Raji (cell line): ENCODE data around the gene AKR1A1.

ENCODE experiments used
- POLR2A ChIP-seq: IDR thresholded peaks from 2 replicates; pipeline ENCODE4 v1.6.1; 2011; ENCODE audit warnings: low read depth, low read length, control low read depth; ENCODE audit not compliant: insufficient read depth

AKR1A1 gene

DNA sequence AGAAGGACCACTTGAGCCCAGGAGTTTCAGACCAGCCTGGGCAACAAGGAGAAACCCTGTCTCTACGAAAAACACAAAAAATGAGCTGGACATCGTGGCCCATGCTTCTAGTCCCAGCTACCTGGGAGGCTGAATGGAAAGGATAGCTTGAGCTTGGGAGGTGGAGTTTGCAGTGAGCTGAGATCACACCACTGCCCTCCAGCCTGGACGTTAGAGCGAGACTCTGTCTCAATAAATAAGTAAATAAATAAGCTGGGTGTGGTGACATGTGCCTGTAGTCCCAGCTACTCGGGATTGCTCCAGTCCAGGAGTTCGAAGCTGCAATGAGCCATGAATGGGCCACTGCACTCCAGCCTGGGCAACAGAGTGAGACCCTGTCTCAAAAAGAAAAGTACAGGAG is 3.6 kb downstream of the AKR1A1 start:
- TF ChIP-seq POLR2A: no peak

DNA sequence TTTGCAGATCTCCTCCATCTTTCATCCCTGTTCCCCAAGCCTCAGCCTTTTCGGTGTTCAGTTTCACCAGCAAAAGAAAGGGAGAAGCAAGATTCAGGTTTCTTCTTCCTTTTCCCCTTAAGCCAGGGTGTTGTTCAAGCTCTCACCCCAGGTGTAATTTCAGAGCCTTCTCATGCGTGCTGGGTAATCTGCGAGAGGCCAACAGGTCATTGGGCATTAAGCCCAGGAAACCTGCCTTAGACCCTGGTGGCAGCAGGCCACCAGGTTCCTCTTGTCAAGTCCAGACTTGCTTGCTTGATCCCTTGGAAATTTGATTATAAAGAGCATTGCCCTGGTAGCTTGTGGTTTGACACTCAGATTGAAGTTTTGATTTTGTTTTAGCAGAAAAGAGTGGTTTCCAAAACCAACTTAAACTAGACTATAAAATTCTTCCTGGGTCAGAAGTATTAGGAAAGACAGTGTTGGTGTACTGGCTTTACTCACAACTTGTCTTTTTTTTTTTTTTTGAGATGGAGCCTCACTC is 6.9 kb downstream of the AKR1A1 start:
- no peak for TF ChIP-seq POLR2A

DNA sequence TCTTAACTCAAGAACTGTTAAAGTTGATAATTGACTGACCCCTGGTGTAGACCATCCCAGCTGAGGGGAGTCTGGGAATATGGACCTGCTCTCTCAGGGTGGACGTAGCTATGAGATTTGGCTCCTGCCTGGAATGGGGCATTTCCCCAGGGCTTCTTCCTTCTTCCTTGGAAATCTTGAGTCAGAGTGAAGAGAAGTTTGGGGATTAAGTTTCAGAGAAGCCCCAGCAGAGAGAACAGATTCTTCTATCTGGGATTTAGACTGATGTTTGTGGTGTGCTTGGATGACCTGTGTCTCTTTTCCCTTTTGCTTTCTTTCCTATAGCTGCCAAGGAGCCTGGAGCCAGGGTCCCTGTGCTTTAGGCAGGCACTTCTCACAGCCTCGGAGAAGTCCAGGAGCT is 13.2 kb downstream of the AKR1A1 start:
- TF ChIP-seq POLR2A: no peak

DNA sequence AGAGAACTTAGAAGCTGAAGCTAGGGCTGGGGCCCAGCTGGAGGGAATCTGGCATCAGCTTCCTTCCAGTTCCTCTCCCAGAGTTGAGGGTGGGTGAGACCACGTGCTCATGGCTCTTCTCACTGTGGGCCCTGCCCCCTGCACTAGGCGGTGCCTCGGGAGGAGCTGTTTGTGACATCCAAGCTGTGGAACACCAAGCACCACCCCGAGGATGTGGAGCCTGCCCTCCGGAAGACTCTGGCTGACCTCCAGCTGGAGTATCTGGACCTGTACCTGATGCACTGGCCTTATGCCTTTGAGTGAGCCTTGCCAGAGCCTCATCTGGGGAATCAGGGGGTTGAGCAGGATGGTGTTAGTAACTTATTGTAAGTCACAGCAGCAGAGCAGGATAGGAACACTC is 16.1 kb downstream of the AKR1A1 start:
- TF ChIP-seq POLR2A: no peak

DNA sequence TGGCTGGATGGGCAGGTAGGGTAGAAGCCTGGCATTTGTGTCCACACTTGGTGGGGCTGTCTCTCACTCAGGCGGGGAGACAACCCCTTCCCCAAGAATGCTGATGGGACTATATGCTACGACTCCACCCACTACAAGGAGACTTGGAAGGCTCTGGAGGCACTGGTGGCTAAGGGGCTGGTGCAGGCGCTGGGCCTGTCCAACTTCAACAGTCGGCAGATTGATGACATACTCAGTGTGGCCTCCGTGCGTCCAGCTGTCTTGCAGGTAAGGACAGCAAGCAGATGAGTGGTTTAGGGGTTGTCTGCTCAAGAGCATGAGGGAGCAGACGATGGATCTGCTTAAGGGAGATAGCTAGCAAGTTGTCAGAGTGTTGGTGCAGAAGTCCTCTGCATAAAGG is 17.3 kb downstream of the AKR1A1 start:
- no peak for TF ChIP-seq POLR2A

DNA sequence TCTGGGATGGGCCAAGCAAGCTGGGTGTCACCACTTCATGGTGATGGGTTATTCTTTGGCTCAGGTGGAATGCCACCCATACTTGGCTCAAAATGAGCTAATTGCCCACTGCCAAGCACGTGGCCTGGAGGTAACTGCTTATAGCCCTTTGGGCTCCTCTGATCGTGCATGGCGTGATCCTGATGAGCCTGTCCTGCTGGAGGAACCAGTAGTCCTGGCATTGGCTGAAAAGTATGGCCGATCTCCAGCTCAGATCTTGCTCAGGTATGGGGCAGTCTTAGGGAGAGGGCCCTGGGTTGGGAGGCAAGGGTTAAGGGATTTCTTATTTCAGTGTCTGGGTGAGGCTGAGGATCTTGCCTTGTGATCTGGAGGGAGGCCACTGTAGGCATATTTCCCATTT is 17.8 kb downstream of the AKR1A1 start:
- TF ChIP-seq POLR2A: no peak

DNA sequence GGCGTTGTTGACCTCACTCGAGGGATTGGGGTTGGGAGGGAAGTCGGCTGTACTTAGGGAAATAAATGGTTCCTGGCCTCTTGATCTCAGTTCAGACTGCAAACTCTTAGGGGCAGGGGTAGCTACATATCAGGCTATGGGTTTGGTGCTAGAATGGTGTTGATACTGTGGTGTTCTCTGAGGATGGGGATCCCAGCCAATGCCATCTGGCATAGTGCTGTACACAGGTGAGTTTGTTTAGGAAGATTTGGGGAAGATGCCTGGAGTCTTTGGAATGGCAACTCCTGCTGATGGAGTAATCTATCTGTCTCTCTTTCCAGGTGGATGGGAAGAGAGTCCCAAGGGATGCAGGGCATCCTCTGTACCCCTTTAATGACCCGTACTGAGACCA is 18.9 kb downstream of the AKR1A1 start:
- TF ChIP-seq POLR2A: no peak

DNA sequence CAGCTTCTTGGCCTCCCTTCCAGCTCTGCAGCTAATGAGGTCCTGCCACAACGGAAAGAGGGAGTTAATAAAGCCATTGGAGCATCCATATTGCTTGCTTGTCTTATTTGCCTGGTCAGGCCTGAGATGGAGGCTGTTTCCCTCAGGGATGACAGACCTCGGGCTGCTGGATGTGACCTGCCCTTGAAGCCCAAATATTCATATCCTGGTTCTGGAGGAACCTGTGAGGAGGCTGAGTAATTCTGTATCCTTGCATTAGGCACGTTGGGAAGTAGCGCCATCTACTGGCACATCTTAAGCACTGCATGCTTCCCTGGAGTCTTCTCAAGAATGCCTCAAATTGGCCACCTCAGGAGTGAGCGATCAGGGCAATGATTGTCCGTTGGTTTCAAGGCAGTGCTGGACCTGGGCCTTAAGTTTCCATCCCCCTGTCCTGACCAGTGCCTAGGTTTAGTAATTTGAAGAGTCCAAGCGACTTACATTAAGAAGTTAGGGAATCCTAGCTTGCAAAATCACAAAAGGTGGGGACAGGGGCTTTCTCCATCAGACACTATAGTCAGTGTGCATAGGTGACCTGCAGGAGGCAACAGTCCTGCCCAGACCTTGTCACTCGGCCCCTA is 19.4 kb downstream of the AKR1A1 start:
- 0 out of 2 replicates have a peak, but pooled peaks have one; percentile 23 for TF ChIP-seq POLR2A

DNA sequence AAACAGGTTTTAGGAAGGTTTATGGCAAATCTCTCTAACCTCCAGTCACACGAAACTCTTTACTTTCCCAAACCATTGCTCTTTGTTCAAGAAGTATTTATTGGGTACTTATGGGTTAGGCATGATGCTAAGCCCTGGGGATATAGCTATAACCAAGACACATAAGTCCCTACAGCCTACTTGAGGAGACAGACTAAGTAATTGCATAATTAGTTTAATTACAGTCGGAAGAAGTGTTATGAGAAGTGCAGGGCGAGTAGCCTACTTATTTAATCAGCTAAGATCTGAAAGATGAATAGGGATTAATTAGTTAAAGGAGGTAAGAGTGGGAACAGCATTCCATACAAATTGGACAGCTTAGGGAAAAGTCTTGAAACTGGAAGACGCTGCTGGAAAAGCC is 20.0 kb downstream of the AKR1A1 start:
- TF ChIP-seq POLR2A: no peak

DNA sequence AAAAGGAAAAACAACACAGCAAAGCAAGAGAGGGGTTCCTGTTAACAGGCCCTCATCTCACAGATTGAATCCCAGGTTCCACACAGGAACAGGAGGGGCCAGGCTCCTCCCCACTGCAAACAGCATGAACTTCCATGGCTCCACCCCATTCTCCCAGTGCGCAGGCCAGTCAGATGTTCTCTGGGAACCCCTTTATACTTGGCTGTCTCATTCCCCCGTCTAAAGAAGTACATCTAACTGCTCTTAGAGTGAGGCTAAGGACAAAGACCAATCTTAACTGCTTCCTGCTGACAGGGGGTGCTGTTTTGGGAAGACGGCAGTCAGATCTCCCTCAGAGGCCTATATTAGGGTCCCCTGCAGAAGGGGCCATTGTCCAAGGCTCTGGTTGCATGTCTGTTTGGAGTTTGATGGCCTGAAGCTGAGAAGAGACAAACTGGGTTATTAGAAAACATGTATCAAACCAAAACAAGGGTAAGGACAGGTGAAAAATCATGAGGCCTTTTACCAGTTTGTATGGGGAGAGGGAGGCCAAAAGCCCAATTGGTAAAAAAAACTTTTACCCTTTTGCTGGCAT is 22.7 kb downstream of the AKR1A1 start:
- TF ChIP-seq POLR2A: no peak

DNA sequence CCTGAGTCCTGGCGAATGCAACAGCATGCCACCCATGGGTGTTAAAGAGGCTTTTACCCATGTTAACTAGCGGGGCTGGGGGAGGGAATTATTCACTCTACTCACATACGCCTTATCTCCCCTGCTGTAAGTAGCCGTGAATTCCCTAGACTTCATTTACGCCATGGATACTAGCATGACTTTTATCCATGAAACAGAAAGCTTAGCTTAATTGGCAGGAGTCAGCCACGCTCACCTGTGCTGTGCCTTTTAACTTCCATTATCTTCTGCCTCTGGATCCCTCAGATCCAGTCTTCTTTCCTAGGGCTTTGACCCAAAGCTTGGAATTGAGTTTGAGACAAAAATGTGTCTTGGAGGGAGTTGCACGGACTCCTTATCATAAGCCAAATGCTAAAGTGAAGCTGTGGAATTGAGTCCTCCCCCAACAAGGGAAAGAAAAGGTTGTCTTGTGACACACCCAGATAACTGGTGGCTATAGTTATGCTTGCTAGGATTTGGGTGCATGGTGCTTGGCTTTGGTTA is 23.5 kb downstream of the AKR1A1 start:
- no peak for TF ChIP-seq POLR2A

DNA sequence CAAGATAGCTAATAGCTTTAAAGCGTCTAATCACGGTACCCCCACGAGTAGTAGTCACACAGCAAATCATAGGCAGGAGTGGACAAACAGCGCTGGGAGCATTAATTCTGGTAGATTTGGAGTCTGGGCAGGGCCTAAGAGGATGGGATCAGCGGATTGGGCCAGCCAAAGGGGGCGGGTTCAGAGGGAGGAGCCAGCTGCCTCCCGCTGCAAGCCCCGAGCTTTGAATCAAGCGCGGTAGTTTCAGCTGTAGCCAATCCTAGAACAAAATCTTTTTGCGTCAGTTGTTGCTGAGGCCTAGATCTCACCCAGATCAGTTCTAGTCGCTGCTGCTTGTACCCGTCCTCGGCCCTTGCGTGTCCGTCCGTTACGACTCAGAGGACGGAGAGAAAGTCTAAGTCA is 32.6 kb downstream of the AKR1A1 start:
- TF ChIP-seq POLR2A: no peak; the same call in 1 of the 2 replicates

DNA sequence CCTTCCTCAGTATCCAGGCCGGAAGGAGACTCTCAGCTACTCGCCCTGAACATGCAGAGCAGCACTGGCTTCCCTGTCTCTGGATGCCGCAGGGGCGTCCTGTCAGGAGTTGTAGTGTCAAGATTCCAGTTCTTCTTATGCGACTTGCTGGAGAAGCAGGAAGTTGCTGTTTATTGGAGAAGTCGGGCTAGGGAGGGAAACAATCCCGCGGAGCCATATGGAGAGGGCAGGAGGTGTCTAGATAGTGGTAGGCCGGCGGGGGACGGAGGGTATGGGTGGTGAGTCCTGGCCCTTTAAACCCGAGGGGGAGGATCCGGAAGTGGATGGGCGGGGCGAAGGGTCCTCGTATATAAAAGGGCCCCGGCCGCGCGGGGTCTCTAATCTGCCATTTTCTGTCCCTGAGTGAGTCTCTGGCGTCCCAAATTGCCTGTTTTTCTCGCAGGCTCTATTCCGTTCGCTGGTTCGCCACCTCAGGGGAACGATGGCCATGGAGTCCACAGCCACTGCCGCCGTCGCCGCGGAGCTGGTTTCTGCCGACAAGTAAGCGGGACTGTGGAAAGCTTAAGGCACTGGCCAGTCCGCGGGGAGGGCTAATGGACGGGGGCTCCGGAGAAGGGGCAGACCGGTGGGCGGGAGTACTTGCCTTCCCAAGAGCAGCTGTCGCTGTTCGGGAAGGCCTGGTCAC is 33.2 kb downstream of the AKR1A1 start, which contains the start of gene NASP:
Gene NASP, plus strand, starts transcription at position 376 of the 685 bp plus-strand sequence. Its CDS starts 106 bp downstream, at position 482.
- peak; percentile 98 for TF ChIP-seq POLR2A

DNA sequence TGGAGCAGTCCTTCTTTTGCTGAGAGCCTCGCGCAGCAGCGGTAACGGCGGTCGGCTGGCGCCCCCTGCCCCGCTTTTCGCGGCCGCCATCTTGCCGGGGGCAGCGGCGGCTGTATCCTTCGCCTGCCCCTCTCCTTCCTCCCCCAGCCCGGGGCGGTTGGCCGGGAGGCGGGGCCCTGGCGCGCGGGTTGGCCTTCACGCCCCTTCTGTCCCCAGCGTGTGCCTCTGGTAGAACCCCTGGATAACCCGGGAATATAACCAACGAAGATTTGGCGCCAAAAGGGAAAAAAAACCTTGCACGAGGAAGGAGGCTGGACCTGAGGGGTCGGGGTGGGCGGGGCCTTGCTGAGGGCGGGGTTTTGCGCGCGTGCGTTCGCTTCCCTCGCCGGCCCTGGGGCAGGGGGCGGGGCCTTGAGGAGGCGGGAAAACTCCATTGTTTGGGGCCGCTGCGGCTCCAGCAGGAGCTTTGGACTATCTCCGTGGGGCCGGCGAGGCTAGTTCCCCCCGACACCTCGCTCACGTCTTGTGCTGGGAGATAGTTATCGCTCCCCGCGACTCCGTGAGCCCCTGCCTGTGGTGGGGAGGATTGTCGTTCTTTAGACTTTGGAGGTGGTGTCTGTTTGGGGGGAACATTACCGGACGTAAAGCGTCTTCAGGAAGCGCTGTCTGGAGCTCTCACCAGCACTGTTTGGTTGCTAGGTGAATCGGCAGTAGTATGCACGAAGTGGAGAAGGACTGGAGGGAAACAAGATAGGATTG is 33.9 kb downstream of the AKR1A1 start:
- TF ChIP-seq POLR2A: no peak

DNA sequence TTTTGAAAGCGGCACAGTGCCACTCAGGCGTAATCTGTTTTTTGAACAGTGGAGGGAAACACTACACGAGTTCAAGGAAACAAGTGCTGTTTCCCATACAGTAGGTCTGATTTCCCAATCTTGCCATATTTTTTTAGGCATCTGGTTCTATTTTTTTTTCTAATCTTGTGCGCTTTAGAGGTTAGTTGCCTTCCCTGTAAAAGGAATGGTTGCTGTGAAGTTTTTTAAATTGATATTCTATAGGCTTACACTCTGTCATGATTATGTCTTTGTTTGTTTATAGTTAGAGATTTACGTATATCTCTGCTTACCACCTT is 34.4 kb downstream of the AKR1A1 start:
- TF ChIP-seq POLR2A: no peak
